H9 (cell line): ENCODE results near the gene GLIS2. TPM values are rescaled to one million over a fixed set of nuclear protein-coding genes. Genes with fewer than 3 reads are reported as not detected.

ENCODE experiments used
- DNase-seq: peaks from one replicate; pipeline ENCODE4 v3.0.0-alpha.2; 2017
- H2AFZ ChIP-seq: one replicate; pipeline ENCODE4 v1.6.1; 2013; ENCODE audit warnings: mild to moderate bottlenecking, low read length, control low read depth, moderate library complexity
- H2AK5ac ChIP-seq: 2 replicates; pipeline ENCODE4 v1.6.1; 2013; ENCODE audit warnings: low read length, control low read depth, mixed read lengths; ENCODE audit not compliant: insufficient read length
- H2BK120ac ChIP-seq: one replicate; pipeline ENCODE4 v1.6.1; 2013; ENCODE audit warnings: low read depth, mild to moderate bottlenecking, low read length, control low read depth, inconsistent platforms; ENCODE audit not compliant: poor library complexity, severe bottlenecking
- H2BK12ac ChIP-seq: 2 replicates; pipeline ENCODE4 v1.6.1; 2013; ENCODE audit warnings: low read length, control low read depth, mixed read lengths, low read depth; ENCODE audit not compliant: insufficient read length
- H2BK15ac ChIP-seq: 2 replicates; pipeline ENCODE4 v1.6.1; 2013; ENCODE audit warnings: low read depth, low read length, control low read depth
- H2BK20ac ChIP-seq: one replicate; pipeline ENCODE4 v1.6.1; 2013; ENCODE audit warnings: low read depth, mild to moderate bottlenecking, low read length, control low read depth, inconsistent platforms; ENCODE audit not compliant: poor library complexity, severe bottlenecking
- H2BK5ac ChIP-seq: 2 replicates; pipeline ENCODE4 v1.6.1; 2013; ENCODE audit warnings: low read length, control low read depth, mixed read lengths; ENCODE audit not compliant: insufficient read length
- H3K14ac ChIP-seq: 2 replicates; pipeline ENCODE4 v1.6.1; 2013; ENCODE audit warnings: low read length, control low read depth; ENCODE audit not compliant: insufficient read depth
- H3K18ac ChIP-seq: 2 replicates; pipeline ENCODE4 v1.6.1; 2013; ENCODE audit warnings: low read depth, mild to moderate bottlenecking, mixed read lengths, low read length, control low read depth; ENCODE audit not compliant: insufficient read length
- H3K23ac ChIP-seq: 2 replicates; pipeline ENCODE4 v1.6.1; 2013; ENCODE audit warnings: low read length, control low read depth, mixed read lengths, low read depth; ENCODE audit not compliant: insufficient read length
- H3K23me2 ChIP-seq: 2 replicates; pipeline ENCODE4 v1.6.1; 2013; ENCODE audit warnings: low read depth, mild to moderate bottlenecking, mixed read lengths, low read length, control low read depth; ENCODE audit not compliant: insufficient read length, poor library complexity, severe bottlenecking
- H3K27ac ChIP-seq: 2 replicates; pipeline ENCODE4 v1.5.1; 2013; ENCODE audit warnings: low read length, control low read depth, mixed read lengths, low read depth; ENCODE audit not compliant: insufficient read length
- H3K27me3 ChIP-seq: 2 replicates; pipeline ENCODE4 v1.6.1; 2013; ENCODE audit warnings: low read length, control low read depth, inconsistent platforms; ENCODE audit not compliant: insufficient read depth
- H3K4ac ChIP-seq: 2 replicates; pipeline ENCODE4 v1.6.1; 2013; ENCODE audit warnings: low read depth, mild to moderate bottlenecking, control low read depth, inconsistent platforms, low read length, moderate library complexity
- H3K4me1 ChIP-seq: 2 replicates; pipeline ENCODE4 v1.6.1; 2013; ENCODE audit warnings: low read length, control low read depth, inconsistent platforms; ENCODE audit not compliant: insufficient read depth
- H3K4me2 ChIP-seq: 2 replicates; pipeline ENCODE4 v1.6.1; 2013; ENCODE audit warnings: low read length, control low read depth, mixed read lengths; ENCODE audit not compliant: insufficient read length, insufficient read depth
- H3K56ac ChIP-seq: 2 replicates; pipeline ENCODE4 v1.6.1; 2013; ENCODE audit warnings: low read depth, mild to moderate bottlenecking, mixed read lengths, low read length, control low read depth; ENCODE audit not compliant: insufficient read length
- H3K79me1 ChIP-seq: 2 replicates; pipeline ENCODE4 v1.6.1; 2013; ENCODE audit warnings: low read depth, mild to moderate bottlenecking, moderate library complexity, low read length, control low read depth, inconsistent platforms; ENCODE audit not compliant: insufficient read depth, poor library complexity, severe bottlenecking
- H3K79me2 ChIP-seq: 2 replicates; pipeline ENCODE4 v1.6.1; 2013; ENCODE audit warnings: low read length, control low read depth, inconsistent platforms; ENCODE audit not compliant: insufficient read depth
- H3K9ac ChIP-seq: 2 replicates; pipeline ENCODE4 v1.6.1; 2013; ENCODE audit warnings: low read length, control low read depth, mixed read lengths; ENCODE audit not compliant: insufficient read length; ENCODE audit errors: extremely low read depth
- H3K9me3 ChIP-seq: one replicate; pipeline ENCODE4 v1.6.1; 2013; ENCODE audit warnings: low read depth, low read length, inconsistent platforms; ENCODE audit not compliant: control insufficient read depth
- H3T11ph ChIP-seq: one replicate; pipeline ENCODE4 v1.6.1; 2013; ENCODE audit warnings: mild to moderate bottlenecking, low read length, control low read depth, inconsistent platforms
- H4K20me1 ChIP-seq: one replicate; pipeline ENCODE4 v1.6.1; 2013; ENCODE audit not compliant: control insufficient read depth, insufficient read length, insufficient read depth
- H4K5ac ChIP-seq: 2 replicates; pipeline ENCODE4 v1.6.1; 2013; ENCODE audit warnings: low read depth, mild to moderate bottlenecking, mixed read lengths, low read length, control low read depth; ENCODE audit not compliant: insufficient read length
- H4K8ac ChIP-seq: replicated peaks from 2 replicates; pipeline ENCODE4 v1.6.1; 2013; ENCODE audit warnings: low read length, control low read depth, mixed read lengths, low read depth; ENCODE audit not compliant: insufficient read length
- H4K91ac ChIP-seq: 2 replicates; pipeline ENCODE4 v1.6.1; 2013; ENCODE audit warnings: low read depth, mild to moderate bottlenecking, moderate library complexity, mixed read lengths, low read length, control low read depth; ENCODE audit not compliant: insufficient read length
- H3K27ac Mint-ChIP-seq, 3 experiments: 2 replicates in 2 of 3; 3 replicates in 1 of 3; pipeline ENCODE4 v1.8.0; 2020 to 2021; ENCODE audit warnings: mixed read lengths in 3 of 3, mild to moderate bottlenecking in 1 of 3, moderate library complexity in 1 of 3
- H3K27me3 Mint-ChIP-seq: 2 replicates; pipeline ENCODE4 v1.8.0; 2021; ENCODE audit warnings: low read depth, mild to moderate bottlenecking, moderate library complexity, mixed read lengths
- H3K36me3 Mint-ChIP-seq, 3 experiments: 2 replicates in 2 of 3; 3 replicates in 1 of 3; pipeline ENCODE4 v1.8.0; 2020 to 2021; ENCODE audit warnings: low read depth in 3 of 3, mixed read lengths in 3 of 3; ENCODE audit not compliant: insufficient read depth in 1 of 3
- H3K4me1 Mint-ChIP-seq, 2 experiments: 2 replicates each; pipeline ENCODE4 v1.8.0; 2020; ENCODE audit warnings: mixed read lengths in 2 of 2
- H3K4me3 Mint-ChIP-seq, 2 experiments: 2 replicates in 1 of 2; 3 replicates in 1 of 2; pipeline ENCODE4 v1.8.0; 2020 to 2021; ENCODE audit warnings: mild to moderate bottlenecking in 2 of 2, mixed read lengths in 2 of 2, moderate library complexity in 1 of 2
- H3K9me3 Mint-ChIP-seq, 2 experiments: 2 replicates in 1 of 2; 3 replicates in 1 of 2; pipeline ENCODE4 v1.8.0; 2020; ENCODE audit warnings: mild to moderate bottlenecking in 2 of 2, mixed read lengths in 2 of 2, moderate library complexity in 1 of 2
- CTCF ChIP-seq: fragments of 200-600 bp; sonication (generic); conservative IDR thresholded peaks from 3 replicates; pipeline ENCODE4 v1.8.0; 2021; ENCODE audit warnings: antibody characterized with exemption, mild to moderate bottlenecking
- WGBS: extraction: QIAGEN DNeasy Blood & Tissue Kit; methylation state at CpG from one replicate; pipeline ENCODE4 v1.1.7; 2013; ENCODE audit warnings: missing lambda C conversion rate, low lambda C conversion rate, mixed read lengths; ENCODE audit not compliant: insufficient read length; ENCODE audit errors: extremely low coverage; 5-methylcytosine and 5-hydroxymethylcytosine counted together
- total RNA-seq: library from RNA; stranded (reverse); gene quantifications from 2 replicates; pipeline ENCODE4 v1.2.1, GENCODE V29; 2021

The GLIS2 gene
- total RNA-seq, 1 experiment from 2014 or later = 14.3 TPM

DNA sequence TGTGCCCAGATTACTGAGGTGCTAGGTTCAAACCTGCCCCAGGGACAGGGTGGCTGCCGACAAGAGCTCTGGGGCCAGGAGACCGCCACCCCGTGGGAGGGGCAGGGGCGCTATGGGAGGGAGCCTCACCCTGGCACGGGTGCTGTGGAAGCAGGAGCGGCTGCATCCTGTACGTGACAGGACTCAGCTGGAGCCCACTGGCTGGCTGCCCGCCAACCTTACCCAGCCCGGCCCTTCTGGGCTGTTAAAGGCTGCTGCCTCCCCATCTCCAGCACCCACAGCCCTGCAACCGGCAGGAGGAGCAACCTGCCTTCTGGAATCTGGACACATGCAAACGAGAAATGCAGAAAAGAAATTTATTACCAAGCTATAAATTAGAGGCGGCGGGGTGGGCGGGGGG lies 24.0 kb downstream of the GLIS2 start:
- Histone ChIP-seq H3K79me1 (no peaks in the 10 kb centered on the region), H3K27me3 (no peaks in the 10 kb centered on the region), H3K14ac (no peak overlapping the region), H4K91ac (no peak overlapping the region), H2BK120ac (no peak overlapping the region), H4K5ac (no peak overlapping the region), H2AFZ (no peak overlapping the region), H2BK15ac (no peak overlapping the region), H2BK20ac (no peak overlapping the region), H4K8ac (no peak overlapping the region), H3K56ac (no peak overlapping the region), H3K23me2 (no peaks in the 10 kb centered on the region), H3K4me1 (no peaks in the 10 kb centered on the region), H2AK5ac (no peak overlapping the region), H3K18ac (no peak overlapping the region), H3K4ac (no peak overlapping the region), H4K20me1 (no peaks in the 10 kb centered on the region), H3K23ac (no peak overlapping the region), H3K9me3 (no peaks in the 10 kb centered on the region), H3T11ph (no peak overlapping the region), H2BK5ac (no peak overlapping the region), H3K9ac (no peak overlapping the region), H2BK12ac (no peak overlapping the region), H3K4me2 (no peak overlapping the region), H3K79me2 (no peaks in the 10 kb centered on the region), H3K27ac (no peak overlapping the region)
- Mint-ChIP-seq H3K27ac (no peak overlapping the region; a peak in 1 of 7 replicates), H3K27me3 (peaks cover 4% of the 10 kb centered on the region), H3K36me3 (peaks cover 16 to 34% (median 21%) of the 10 kb centered on the region in 3 experiments), H3K4me3 (no peak overlapping the region), H3K4me1 (no peaks in the 10 kb centered on the region), H3K9me3 (peaks cover 9 to 14% of the 10 kb centered on the region in 2 experiments)
- no peak for TF ChIP-seq CTCF
- no peak for DNase-seq
- no CpG with 5 or more reads among the region's 14 CpGs for WGBS
